22Rv1 (cell line): Measurements from ENCODE around the gene GATM.

Source experiments
- H3K27ac ChIP-seq: fragments of 450-650 bp; 2 replicates; pipeline ENCODE4 v1.5.1; 2017
- ZFX ChIP-seq: fragments of 450-650 bp; IDR thresholded peaks from 2 replicates; pipeline ENCODE4 v1.6.1; 2017; ENCODE audit warnings: antibody characterized with exemption, borderline replicate concordance
- TF ChIP-seq, protein P1 (sequence below): fragments of 450-650 bp; IDR thresholded peaks from 2 replicates; pipeline ENCODE4 v1.5.1; 2017; ENCODE audit warnings: mild to moderate bottlenecking

The GATM gene

DNA sequence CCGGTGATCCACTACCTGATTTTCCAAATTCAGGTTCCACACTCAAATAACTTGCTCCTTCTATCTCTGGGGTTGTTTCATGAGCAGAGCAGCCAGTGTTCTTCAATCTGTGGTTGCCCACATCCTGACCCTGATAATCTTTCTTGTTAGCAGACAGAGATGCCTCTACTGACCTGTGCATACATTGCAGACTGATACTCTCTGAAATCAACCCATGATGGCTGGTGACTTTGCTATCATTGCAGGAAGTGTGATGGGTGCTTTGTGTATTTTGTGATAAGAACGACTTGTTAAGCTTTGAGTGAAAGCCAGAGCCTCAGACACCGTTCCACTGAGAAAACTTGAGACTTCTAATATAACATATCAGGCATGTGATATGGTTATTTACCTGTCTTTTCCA is 39.9 kb downstream of the GATM start:
- H3K27ac ChIP-seq, result no peak overlapping the region
- TF ChIP-seq, protein P1, sequence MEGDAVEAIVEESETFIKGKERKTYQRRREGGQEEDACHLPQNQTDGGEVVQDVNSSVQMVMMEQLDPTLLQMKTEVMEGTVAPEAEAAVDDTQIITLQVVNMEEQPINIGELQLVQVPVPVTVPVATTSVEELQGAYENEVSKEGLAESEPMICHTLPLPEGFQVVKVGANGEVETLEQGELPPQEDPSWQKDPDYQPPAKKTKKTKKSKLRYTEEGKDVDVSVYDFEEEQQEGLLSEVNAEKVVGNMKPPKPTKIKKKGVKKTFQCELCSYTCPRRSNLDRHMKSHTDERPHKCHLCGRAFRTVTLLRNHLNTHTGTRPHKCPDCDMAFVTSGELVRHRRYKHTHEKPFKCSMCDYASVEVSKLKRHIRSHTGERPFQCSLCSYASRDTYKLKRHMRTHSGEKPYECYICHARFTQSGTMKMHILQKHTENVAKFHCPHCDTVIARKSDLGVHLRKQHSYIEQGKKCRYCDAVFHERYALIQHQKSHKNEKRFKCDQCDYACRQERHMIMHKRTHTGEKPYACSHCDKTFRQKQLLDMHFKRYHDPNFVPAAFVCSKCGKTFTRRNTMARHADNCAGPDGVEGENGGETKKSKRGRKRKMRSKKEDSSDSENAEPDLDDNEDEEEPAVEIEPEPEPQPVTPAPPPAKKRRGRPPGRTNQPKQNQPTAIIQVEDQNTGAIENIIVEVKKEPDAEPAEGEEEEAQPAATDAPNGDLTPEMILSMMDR, result no peak
- TF ChIP-seq ZFX, result no peak

DNA sequence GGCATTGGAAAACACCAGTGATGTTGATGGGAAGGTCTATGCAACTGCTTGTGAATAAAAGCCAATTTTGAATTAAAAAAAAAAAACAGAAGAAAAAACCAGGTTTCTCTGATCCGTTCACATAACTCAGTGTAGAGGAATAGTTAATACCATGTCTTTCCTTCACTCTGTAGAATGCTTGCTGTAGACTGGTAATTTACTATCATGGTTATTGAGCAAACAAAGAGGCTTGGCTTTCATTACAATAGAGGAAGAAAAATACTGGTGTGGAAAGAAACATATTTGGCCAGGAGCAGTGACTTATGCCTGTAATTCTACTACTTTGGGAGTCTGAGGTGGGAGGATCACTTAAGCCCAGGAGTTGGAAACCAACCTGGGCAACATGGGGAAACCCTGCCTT is 41.1 kb downstream of the GATM start:
- no peak overlapping the region for H3K27ac ChIP-seq
- TF ChIP-seq, protein P1, result no peak
- no peak for TF ChIP-seq ZFX

DNA sequence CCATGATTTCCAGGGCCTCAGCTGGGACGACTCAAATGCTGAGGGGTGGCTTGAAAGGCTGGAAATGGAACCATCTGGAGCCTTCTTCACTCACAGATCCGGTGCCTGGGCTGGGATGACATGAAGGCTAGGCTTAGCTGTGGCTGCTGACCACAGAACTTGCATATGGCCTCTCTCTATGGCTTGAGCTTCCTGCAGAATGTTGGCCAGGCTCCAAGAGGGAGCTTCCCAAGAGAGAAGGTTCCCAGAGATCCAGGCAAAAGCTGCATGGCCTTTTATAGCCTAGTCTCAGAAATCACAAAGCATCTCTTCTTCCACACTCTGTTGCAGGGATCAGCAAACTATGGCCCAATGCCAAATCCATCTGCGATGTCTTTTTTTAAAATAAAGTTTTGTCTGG is 44.8 kb downstream of the GATM start:
- H3K27ac ChIP-seq, result no peak overlapping the region
- TF ChIP-seq ZFX, result no peak
- TF ChIP-seq, protein P1, result no peak

DNA sequence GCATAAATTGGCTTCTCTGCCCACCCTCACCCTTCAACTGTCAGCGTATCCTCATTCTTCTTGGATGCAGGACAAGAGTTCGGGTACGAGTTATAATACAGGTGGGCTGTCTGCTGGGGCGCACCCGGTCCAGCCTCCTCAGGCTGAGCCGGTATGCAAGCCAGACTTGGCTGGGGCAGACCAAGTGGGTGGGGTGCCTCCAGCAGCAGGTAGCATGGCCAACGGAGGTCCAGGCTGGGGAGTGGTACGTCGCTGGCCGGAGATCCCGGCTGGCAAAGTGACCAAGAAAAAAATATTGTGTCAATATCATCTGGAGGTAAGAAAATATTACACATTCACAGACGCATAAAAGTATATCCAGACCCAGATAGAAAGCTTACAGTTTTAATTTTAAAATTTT is 45.6 kb downstream of the GATM start:
- H3K27ac ChIP-seq, result no peak overlapping the region
- TF ChIP-seq, protein P1, result no peak
- TF ChIP-seq ZFX, result no peak

DNA sequence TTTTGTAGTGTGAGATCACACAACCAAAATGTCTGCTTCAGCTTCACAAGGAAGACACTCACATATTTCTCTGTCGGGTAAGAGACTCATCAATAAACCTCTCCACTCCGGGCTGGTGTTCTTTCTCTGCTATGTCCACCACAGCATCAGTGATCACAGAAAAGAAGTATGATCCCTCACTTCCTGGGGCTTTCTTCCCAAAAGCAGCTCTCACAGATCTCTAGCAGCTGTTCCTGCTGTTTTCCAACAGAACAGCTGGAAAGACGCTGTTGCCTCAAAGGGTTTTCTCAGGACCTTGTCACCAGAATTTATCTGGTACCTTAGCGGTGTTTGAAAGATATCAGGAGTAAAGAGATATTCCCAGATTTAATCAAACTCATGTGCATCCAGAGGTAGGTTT is 46.4 kb downstream of the GATM start:
- H3K27ac ChIP-seq, result no peak overlapping the region
- TF ChIP-seq, protein P1, result no peak
- no peak for TF ChIP-seq ZFX

DNA sequence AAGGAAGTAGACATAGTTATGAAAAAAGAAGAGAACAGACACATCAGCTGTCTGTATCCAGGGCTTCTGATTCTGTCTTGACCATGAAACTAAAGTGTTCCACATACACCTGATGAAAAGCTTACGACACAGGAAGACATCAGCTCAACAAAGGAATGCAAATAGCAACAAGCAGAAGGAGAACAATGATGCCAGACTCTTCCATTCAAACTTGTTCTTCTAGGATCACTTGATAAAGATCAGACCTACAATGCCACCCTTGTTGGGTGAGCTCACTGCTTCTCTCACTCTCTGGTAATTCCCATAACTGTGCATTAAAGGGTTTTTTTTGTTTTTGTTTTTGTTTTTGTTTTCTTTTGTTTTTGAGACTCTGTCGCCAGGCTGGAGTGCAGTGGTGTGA is 49.7 kb downstream of the GATM start:
- no peak overlapping the region for H3K27ac ChIP-seq
- TF ChIP-seq, protein P1, result no peak
- no peak for TF ChIP-seq ZFX

DNA sequence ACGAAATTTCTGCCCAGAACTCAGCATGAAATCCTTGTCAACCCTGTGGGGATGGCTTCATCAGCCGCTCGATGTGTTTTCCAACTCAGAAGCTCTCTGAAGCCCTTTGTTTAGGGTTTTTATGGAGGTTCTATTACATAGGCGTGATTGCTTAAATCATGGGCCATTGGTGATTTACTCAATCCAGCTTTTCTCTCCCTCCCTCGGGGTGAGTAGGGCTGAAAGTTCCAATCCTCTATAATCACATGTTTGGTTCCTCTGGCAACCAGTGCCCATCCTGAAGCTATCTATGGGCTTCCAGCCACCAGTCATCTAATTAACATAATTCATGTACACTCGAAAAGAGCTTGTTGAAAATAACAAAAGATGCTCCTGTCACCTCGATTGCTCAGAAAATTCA is 51.6 kb downstream of the GATM start:
- H3K27ac ChIP-seq, result no peak overlapping the region
- no peak for TF ChIP-seq ZFX
- TF ChIP-seq, protein P1, result no peak
